ENCODE measurements around the gene SUGCT.

DNA sequence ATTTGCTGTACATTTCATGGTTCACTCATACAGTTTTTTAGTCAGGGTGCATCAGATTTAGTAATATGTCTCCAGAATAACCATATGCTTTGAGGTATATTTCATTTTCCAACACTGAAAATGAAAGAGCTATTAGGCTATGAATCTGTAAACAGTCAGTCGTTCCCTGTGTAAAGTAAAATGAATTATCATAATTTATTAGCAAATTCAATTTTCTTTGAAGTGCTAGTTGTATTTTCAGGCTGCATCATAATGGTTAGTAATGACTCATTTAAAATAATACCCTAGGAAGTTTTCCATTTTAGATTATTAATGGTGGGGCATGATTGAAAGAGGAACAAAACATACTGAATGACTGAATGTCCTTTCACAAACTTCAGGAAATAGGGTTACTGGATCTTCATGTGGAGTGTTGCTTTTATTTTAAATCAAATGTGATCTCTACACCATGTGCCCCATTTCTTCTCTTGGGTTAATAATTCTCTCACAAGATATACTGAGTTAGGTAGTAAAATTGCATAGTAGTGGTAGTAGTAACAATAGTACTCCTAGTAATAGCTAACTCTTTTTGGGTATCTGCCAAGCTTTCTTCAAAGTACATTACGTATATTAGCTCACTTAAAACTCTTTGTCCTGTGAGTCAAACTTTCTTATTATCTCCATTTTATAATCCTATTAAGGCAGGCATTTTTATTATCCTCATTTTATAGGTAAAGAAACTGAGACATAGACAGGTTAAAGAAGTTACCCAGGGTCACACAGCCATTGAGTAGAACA, 476.5 kb downstream of the SUGCT start:
- no peak for TF ChIP-seq POLR2AphosphoS5 (IDR thresholded peaks at IDR 0.05; ENCODE audit: borderline replicate concordance, low read depth, low read length)
- TF ChIP-seq EZH2 (IDR thresholded peaks at IDR 0.05) = no peak
- TF ChIP-seq FOXP2 (optimal IDR thresholded peaks at IDR 0.05; ENCODE audit: control extremely low read depth, extremely low read length, insufficient read depth) = no peak

All from SK-N-MC (cell line).